ES-I3 (cell line): ENCODE measurements around the gene EPB41.
A peak's percentile ranks its signal among the peaks of the same experiment; 100 is the strongest.

Experiments used
- H3K36me3 ChIP-seq: 2 replicates; pipeline ENCODE4 v1.6.1; 2013; ENCODE audit warnings: mild to moderate bottlenecking, low read length, control low read depth, moderate library complexity; ENCODE audit not compliant: insufficient read depth
- H3K4me1 ChIP-seq: 2 replicates; pipeline ENCODE4 v1.6.1; 2013; ENCODE audit warnings: mild to moderate bottlenecking, control low read depth, low read length; ENCODE audit not compliant: insufficient read depth
- H3K9ac ChIP-seq: 2 replicates; pipeline ENCODE4 v1.6.1; 2013; ENCODE audit warnings: low read depth, mild to moderate bottlenecking, low read length, moderate library complexity
- H3K9me3 ChIP-seq: 2 replicates; pipeline ENCODE4 v1.6.1; 2013; ENCODE audit warnings: mild to moderate bottlenecking, low read length, moderate library complexity; ENCODE audit not compliant: control insufficient read depth, insufficient read depth

The EPB41 gene

GRCh38 chr1:29159773-29160172 lies 245.4 kb downstream of the EPB41 start:
- no peak overlapping the region for H3K9ac ChIP-seq
- H3K36me3 ChIP-seq, result peaks cover 26% of the 10 kb centered on the region
- H3K4me1 ChIP-seq, result peaks cover 27% of the 10 kb centered on the region
- no peaks in the 10 kb centered on the region for H3K9me3 ChIP-seq

- Histone ChIP-seq H3K9ac (no peak overlapping the region), H3K4me1 (peaks cover 50% of the 10 kb centered on the region), H3K9me3 (no peaks in the 10 kb centered on the region), H3K36me3 (peaks cover 21% of the 10 kb centered on the region)
Observed at GRCh38 chr1:29162025-29162424, 247.7 kb downstream of the EPB41 start.

DNA sequence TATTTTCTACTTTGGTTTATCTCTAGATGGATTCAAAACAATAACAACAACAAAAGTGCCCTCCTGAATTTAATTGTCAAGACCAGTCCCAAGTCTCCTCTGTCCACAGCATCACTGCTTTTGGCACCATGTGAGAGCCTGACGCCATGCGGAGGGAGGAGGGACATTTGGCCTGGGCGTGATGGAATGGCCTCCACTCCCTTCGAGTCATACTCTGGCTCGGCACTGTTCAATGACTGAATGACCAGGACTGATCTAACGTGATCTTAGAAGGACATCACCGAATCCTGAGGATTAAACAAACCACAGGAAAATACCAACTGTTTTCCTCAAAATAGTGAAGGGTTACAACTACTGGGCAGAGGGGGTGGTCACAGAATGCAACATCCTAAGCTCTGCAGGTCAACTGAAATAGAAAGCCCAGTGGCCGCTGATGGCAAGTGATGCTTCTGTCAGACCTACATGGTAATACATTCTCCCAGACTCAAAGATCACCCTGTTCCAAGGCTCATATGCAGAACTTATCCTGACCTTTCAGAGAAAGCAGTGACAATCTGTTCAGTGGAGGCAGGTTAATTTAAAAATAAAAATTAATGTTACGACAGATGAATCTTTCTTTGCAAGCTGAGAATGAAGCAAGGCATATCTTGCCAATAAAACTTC lies 248.2 kb downstream of the EPB41 start:
- Histone ChIP-seq H3K36me3 (peaks cover 16% of the 10 kb centered on the region), H3K4me1 (peaks cover 51% of the 10 kb centered on the region), H3K9ac (no peak overlapping the region), H3K9me3 (no peaks in the 10 kb centered on the region)

DNA sequence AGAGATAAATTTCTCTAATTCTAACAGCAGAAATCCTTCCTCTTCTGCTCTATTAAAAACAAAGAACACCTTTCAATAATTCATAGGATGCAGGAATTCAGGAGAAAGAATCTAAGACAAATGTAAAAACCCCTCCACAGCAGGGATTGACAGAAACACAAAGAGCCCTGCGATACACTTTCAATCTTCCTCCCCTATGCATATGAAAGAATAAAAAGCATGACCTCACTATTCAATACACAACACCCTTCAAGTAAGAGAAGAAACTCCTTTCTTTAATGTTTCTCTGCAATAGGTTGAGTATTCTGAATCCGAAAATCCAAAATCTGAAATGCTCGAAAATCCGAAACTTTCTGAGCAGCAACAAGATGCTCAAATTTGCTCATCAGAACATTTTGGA lies 250.2 kb downstream of the EPB41 start:
- peak overlapping the region; percentile 5 for H3K9ac ChIP-seq
- H3K36me3 ChIP-seq, result peaks cover 10% of the 10 kb centered on the region
- peaks cover 55% of the 10 kb centered on the region for H3K4me1 ChIP-seq
- H3K9me3 ChIP-seq, result no peaks in the 10 kb centered on the region

DNA sequence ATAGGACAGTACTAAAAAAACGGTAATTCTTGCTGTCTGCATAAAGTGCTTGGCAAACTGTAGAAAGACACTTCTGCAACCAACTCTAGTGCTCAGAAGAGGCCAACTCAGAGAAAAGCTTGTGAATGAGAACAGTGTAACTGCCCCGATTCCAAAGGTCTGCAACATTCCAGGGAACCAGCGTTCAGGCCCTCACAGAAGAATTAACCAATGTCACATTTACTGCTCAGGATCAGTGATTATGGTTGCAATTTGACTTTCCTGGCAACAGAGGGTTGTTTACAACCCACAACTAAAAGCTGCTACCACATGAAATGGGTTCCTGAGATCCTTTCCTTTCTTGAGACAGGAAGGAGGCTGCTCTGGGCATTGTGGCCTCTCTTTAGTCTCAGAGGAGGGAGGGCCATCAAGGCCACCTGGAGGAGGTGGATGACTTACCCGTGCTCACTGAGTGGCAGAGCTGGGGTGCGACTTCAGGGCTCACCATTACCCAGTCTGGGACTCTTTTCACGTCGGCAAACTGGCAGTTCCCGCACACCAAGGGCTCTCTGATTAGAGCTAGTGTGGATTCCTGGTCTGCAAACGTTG lies 252.0 kb downstream of the EPB41 start:
- no peak overlapping the region for H3K9ac ChIP-seq
- H3K36me3 ChIP-seq, result peaks cover 6% of the 10 kb centered on the region
- H3K9me3 ChIP-seq, result no peaks in the 10 kb centered on the region
- H3K4me1 ChIP-seq, result peaks cover 63% of the 10 kb centered on the region

GRCh38 chr1:29167904-29168303 lies 253.5 kb downstream of the EPB41 start:
- Histone ChIP-seq H3K36me3 (peaks cover 6% of the 10 kb centered on the region), H3K4me1 (peaks cover 56% of the 10 kb centered on the region)

More at GRCh38 chr1:29167904-29168303, 253.5 kb downstream of the EPB41 start:
- H3K9ac ChIP-seq, result no peak overlapping the region
- H3K9me3 ChIP-seq, result no peaks in the 10 kb centered on the region
